PFSK-1 (cell line): Measurements from ENCODE around the gene CYP3A7.

Experiments used
- FOXP2 ChIP-seq: optimal IDR thresholded peaks from 2 replicates; pipeline ENCODE3; 2011; ENCODE audit warnings: borderline replicate concordance, control low read depth, inconsistent platforms; ENCODE audit not compliant: insufficient read depth; ENCODE audit errors: extremely low read length, extremely low read depth
- POLR2AphosphoS5 ChIP-seq: IDR thresholded peaks from 2 replicates; pipeline ENCODE4 v1.6.1; 2012; ENCODE audit warnings: low read depth, mild to moderate bottlenecking, control low read depth, low read length, moderate library complexity
- REST ChIP-seq, 2 experiments: IDR thresholded peaks; 2 replicates each; pipeline versions ENCODE4 v1.6.1 to v1.8.0; 2011 to 2012; ENCODE audit warnings: low read depth in 2 of 2, low read length in 2 of 2, control low read depth in 1 of 2, inconsistent platforms in 1 of 2, mild to moderate bottlenecking in 1 of 2, moderate library complexity in 1 of 2; ENCODE audit not compliant: insufficient read depth in 1 of 2
- SIN3A ChIP-seq: IDR thresholded peaks from 2 replicates; pipeline ENCODE4 v1.6.1; 2012; ENCODE audit warnings: mild to moderate bottlenecking, low read length, moderate library complexity, borderline replicate concordance; ENCODE audit not compliant: insufficient read depth
- TAF1 ChIP-seq: IDR thresholded peaks from 2 replicates; pipeline ENCODE4 v1.6.1; 2012; ENCODE audit warnings: low read length, control low read depth, borderline replicate concordance; ENCODE audit not compliant: insufficient read depth

Gene CYP3A7

GRCh38 chr7:99685129-99685758 lies 49.8 kb downstream of the CYP3A7 start:
- TF ChIP-seq TAF1 (no peak), POLR2AphosphoS5 (no peak), REST (IDR thresholded peaks at IDR 0.05; ENCODE audit: insufficient read depth in 1 of 2, low read depth in 2 of 2, low read length in 2 of 2) (no peak), FOXP2 (no peak), SIN3A (no peak)

- TF ChIP-seq REST (IDR thresholded peaks at IDR 0.05; ENCODE audit: insufficient read depth in 1 of 2, low read depth in 2 of 2, low read length in 2 of 2) (no peak), TAF1 (no peak), SIN3A (no peak), POLR2AphosphoS5 (no peak), FOXP2 (no peak)
Measured at GRCh38 chr7:99679400-99680191, 55.4 kb downstream of the CYP3A7 start, which contains the start of gene CYP3A5. CYP3A5 (minus strand) TSS chr7:99679996; CDS start chr7:99679896, 100 bp downstream.

GRCh38 chr7:99679032-99679399 lies 56.0 kb downstream of the CYP3A7 start:
- TF ChIP-seq SIN3A = no peak
- TF ChIP-seq FOXP2 = no peak
- no peak for TF ChIP-seq POLR2AphosphoS5
- TF ChIP-seq TAF1 = no peak
- TF ChIP-seq REST (IDR thresholded peaks at IDR 0.05; ENCODE audit: insufficient read depth in 1 of 2, low read depth in 2 of 2, low read length in 2 of 2) = no peak

GRCh38 chr7:99677648-99678045 lies 57.3 kb downstream of the CYP3A7 start:
- no peak for TF ChIP-seq FOXP2
- no peak for TF ChIP-seq POLR2AphosphoS5

- TF ChIP-seq REST (IDR thresholded peaks at IDR 0.05; ENCODE audit: insufficient read depth in 1 of 2, low read depth in 2 of 2, low read length in 2 of 2) (no peak), FOXP2 (no peak), SIN3A (no peak), TAF1 (no peak), POLR2AphosphoS5 (no peak)
Measured at GRCh38 chr7:99677013-99677647, 57.9 kb downstream of the CYP3A7 start.
